HCT116 (cell line): ENCODE measurements around the gene RIPOR2. TPM values are rescaled to one million over a fixed set of nuclear protein-coding genes. Genes with fewer than 3 reads are reported as not detected.

ENCODE experiments used
- ATAC-seq: fragments of 200-7000 bp; cut with Tn5 transposase; 2 replicates; pipeline ENCODE4 v1.9.1; 2020; ENCODE audit warnings: mild to moderate bottlenecking, moderate library complexity
- BruUV-seq: library from RNA; stranded (reverse); fragments of 400-500 nt; replicated peaks from 2 replicates; lab custom pipeline; 2021; lab: Mats Ljungman, UMichigan
- CTCF ChIA-PET: fragments of 300-600 bp; sonication (Branson Sonifier 250); formaldehyde crosslinking; loops from one replicate; lab custom pipeline; 2021; ENCODE audit warnings: antibody characterized with exemption; lab: Charles Lee
- POLR2A ChIA-PET: fragments of 300-600, 350-600 bp; sonication (Branson Sonifier 250); formaldehyde crosslinking; loops from one replicate; lab custom pipeline; 2021; ENCODE audit warnings: antibody characterized with exemption; lab: Charles Lee
- RAD21 ChIA-PET, 2 experiments: fragments of 300-600 bp; sonication (Branson Sonifier 250); formaldehyde crosslinking; loops; one replicate each; lab custom pipeline; 2023; ENCODE audit warnings: low total read pairs in 2 of 2; ENCODE audit not compliant: uncharacterized antibody in 2 of 2, unreplicated experiment in 2 of 2, low non-redundant PET in 1 of 2; lab: Charles Lee
- DNase-seq: peaks from one replicate; pipeline ENCODE4 v3.0.0-alpha.2; 2010; ENCODE audit warnings: low read depth, low spot score
- H2AFZ ChIP-seq: fragments of 200-600 bp; shearing (Covaris generic), sonication (generic); 2 replicates; pipeline ENCODE4 v1.6.1; 2017; ENCODE audit warnings: low read depth, mixed run types, mixed read lengths, antibody characterized with exemption, low read length; ENCODE audit not compliant: poor library complexity, severe bottlenecking
- H3K27ac ChIP-seq: 2 replicates; pipeline ENCODE4 v1.5.1; 2012; ENCODE audit warnings: low read depth, low read length
- H3K27me3 ChIP-seq: fragments of 200-600 bp; sonication (generic); 2 replicates; pipeline ENCODE4 v1.6.1; 2016; ENCODE audit warnings: mixed run types, low read length, mixed read lengths; ENCODE audit not compliant: insufficient read depth
- H3K36me3 ChIP-seq, 2 experiments: fragments of 200-500 bp in 1 of 2; fragments of 200-600 bp in 1 of 2; sonication (Bioruptor generic) in 1 of 2; sonication (generic) in 1 of 2; 2 replicates each; pipeline versions ENCODE4 v1.5.1 to v1.6.1; 2014 to 2016; ENCODE audit warnings: low read length in 2 of 2, inconsistent platforms in 1 of 2, mixed read lengths in 1 of 2, mixed run types in 1 of 2; ENCODE audit not compliant: insufficient read depth in 2 of 2, control insufficient read depth in 1 of 2
- H3K4me1 ChIP-seq, 2 experiments: fragments of 200-600 bp in 1 of 2; sonication (generic) in 1 of 2; 2 replicates each; pipeline versions ENCODE4 v1.5.1 to v1.6.1; 2012 to 2017; ENCODE audit warnings: low read length in 2 of 2, inconsistent platforms in 1 of 2, mild to moderate bottlenecking in 1 of 2, mixed read lengths in 1 of 2, mixed run types in 1 of 2, moderate library complexity in 1 of 2; ENCODE audit not compliant: insufficient read depth in 2 of 2, control insufficient read depth in 1 of 2
- H3K4me2 ChIP-seq: fragments of 200-600 bp; sonication (generic); 2 replicates; pipeline ENCODE4 v1.6.1; 2017; ENCODE audit warnings: mixed run types, low read length, mixed read lengths
- H3K4me3 ChIP-seq, 2 experiments: fragments of 200-600 bp in 1 of 2; sonication (generic) in 1 of 2; replicated peaks in 1 of 2; 2 replicates each; pipeline ENCODE4 v1.5.1; 2011 to 2016; ENCODE audit warnings: low read length in 2 of 2, control low read depth in 1 of 2, low read depth in 1 of 2, mild to moderate bottlenecking in 1 of 2, mixed read lengths in 1 of 2, mixed run types in 1 of 2
- H3K79me2 ChIP-seq: fragments of 200-600 bp; sonication (generic); 2 replicates; pipeline ENCODE4 v1.6.1; 2017; ENCODE audit warnings: mild to moderate bottlenecking, mixed run types, low read length, moderate library complexity, mixed read lengths; ENCODE audit not compliant: insufficient read depth
- H3K9ac ChIP-seq: fragments of 200-600 bp; sonication (generic); 2 replicates; pipeline ENCODE4 v1.6.1; 2016; ENCODE audit warnings: low read length, mixed read lengths
- H3K9me2 ChIP-seq: fragments of 200-600 bp; sonication (generic), shearing (Covaris generic); 2 replicates; pipeline ENCODE4 v1.6.1; 2017; ENCODE audit warnings: mixed run types, mild to moderate bottlenecking, moderate library complexity; ENCODE audit not compliant: insufficient read depth
- H3K9me3 ChIP-seq, 2 experiments: fragments of 200-500 bp in 1 of 2; fragments of 200-600 bp in 1 of 2; sonication (Bioruptor generic) in 1 of 2; sonication (generic) in 1 of 2; 2 replicates each; pipeline ENCODE4 v1.6.1; 2014 to 2017; ENCODE audit warnings: low read length in 2 of 2, mixed read lengths in 2 of 2, inconsistent platforms in 1 of 2, low read depth in 1 of 2, mild to moderate bottlenecking in 1 of 2, mixed run types in 1 of 2, moderate library complexity in 1 of 2; ENCODE audit not compliant: control insufficient read depth in 1 of 2, insufficient read depth in 1 of 2
- H4K20me1 ChIP-seq: fragments of 200-600 bp; sonication (generic), shearing (Covaris generic); 2 replicates; pipeline ENCODE4 v1.6.1; 2017; ENCODE audit warnings: mixed run types, mild to moderate bottlenecking, moderate library complexity; ENCODE audit not compliant: insufficient read depth
- CBX3 ChIP-seq: IDR thresholded peaks from 2 replicates; pipeline ENCODE4 v1.6.1; 2012; ENCODE audit warnings: low read depth
- CEBPB ChIP-seq: IDR thresholded peaks from 2 replicates; pipeline ENCODE4 v1.6.1; 2012; ENCODE audit warnings: low read depth
- EGR1 ChIP-seq: IDR thresholded peaks from 2 replicates; pipeline ENCODE4 v1.6.1; 2012; ENCODE audit warnings: low read depth
- EZH2phosphoT487 ChIP-seq: fragments of 200-600 bp; IDR thresholded peaks from 2 replicates; pipeline ENCODE4 v1.6.1; 2018; ENCODE audit warnings: antibody characterized with exemption, borderline replicate concordance
- JUND ChIP-seq: IDR thresholded peaks from 2 replicates; pipeline ENCODE4 v1.6.1; 2012
- POLR2A ChIP-seq: IDR thresholded peaks from 2 replicates; pipeline ENCODE4 v1.7.0; 2011; ENCODE audit warnings: borderline replicate concordance; ENCODE audit not compliant: insufficient read depth, insufficient read length; ENCODE audit errors: extremely low read depth
- SIN3A ChIP-seq: IDR thresholded peaks from 2 replicates; pipeline ENCODE4 v1.6.1; 2012; ENCODE audit warnings: low read depth
- SP1 ChIP-seq: IDR thresholded peaks from 2 replicates; pipeline ENCODE4 v1.6.1; 2012; ENCODE audit warnings: low read depth
- SRF ChIP-seq: IDR thresholded peaks from 2 replicates; pipeline ENCODE4 v1.6.1; 2012; ENCODE audit warnings: low read depth
- TCF7L2 ChIP-seq: IDR thresholded peaks from 2 replicates; pipeline ENCODE4 v1.7.0; 2011; ENCODE audit warnings: borderline replicate concordance, inconsistent platforms; ENCODE audit not compliant: insufficient read depth, insufficient read length; ENCODE audit errors: extremely low read depth
- YY1 ChIP-seq: IDR thresholded peaks from 2 replicates; pipeline ENCODE4 v1.6.1; 2011; ENCODE audit warnings: low read length, low read depth, moderate library complexity, mild to moderate bottlenecking; ENCODE audit not compliant: insufficient replicate concordance; ENCODE audit errors: extremely low read depth
- ZFX ChIP-seq: fragments of 450-650 bp; IDR thresholded peaks from 2 replicates; pipeline ENCODE4 v1.6.1; 2017
- intact Hi-C: fragments of 100-400 bp; cut with micrococcal nuclease; formaldehyde crosslinking; loops from 2 replicates; pipeline ENCODE4 v1.10.0; 2022
- total RNA-seq: library from RNA; stranded (reverse); gene quantifications from one replicate; pipeline ENCODE4 v1.2.1, GENCODE V29; 2021; ENCODE audit not compliant: unreplicated experiment
- TF ChIP-seq, protein P1 (sequence below), 3 experiments: fragments of 200-600 bp in 1 of 3; sonication (generic) in 1 of 3; IDR thresholded peaks in 2 of 3; conservative IDR thresholded peaks in 1 of 3; 2 replicates each; pipeline ENCODE4 v1.5.1; 2012 to 2017; ENCODE audit warnings: low read depth in 2 of 3, low read length in 2 of 3, antibody characterized with exemption in 1 of 3, borderline replicate concordance in 1 of 3, control low read depth in 1 of 3, mild to moderate bottlenecking in 1 of 3, mixed read lengths in 1 of 3, mixed run types in 1 of 3, moderate library complexity in 1 of 3; ENCODE audit not compliant: insufficient read depth in 1 of 3
- TF ChIP-seq, protein P2 (sequence below): IDR thresholded peaks from 2 replicates; pipeline ENCODE4 v1.6.1; 2012; ENCODE audit warnings: low read depth
- TF ChIP-seq, protein P3 (sequence below): IDR thresholded peaks from 2 replicates; pipeline ENCODE4 v1.6.1; 2012

Gene RIPOR2
- total RNA-seq, 1 experiment from 2014 or later: 0.44 TPM

DNA sequence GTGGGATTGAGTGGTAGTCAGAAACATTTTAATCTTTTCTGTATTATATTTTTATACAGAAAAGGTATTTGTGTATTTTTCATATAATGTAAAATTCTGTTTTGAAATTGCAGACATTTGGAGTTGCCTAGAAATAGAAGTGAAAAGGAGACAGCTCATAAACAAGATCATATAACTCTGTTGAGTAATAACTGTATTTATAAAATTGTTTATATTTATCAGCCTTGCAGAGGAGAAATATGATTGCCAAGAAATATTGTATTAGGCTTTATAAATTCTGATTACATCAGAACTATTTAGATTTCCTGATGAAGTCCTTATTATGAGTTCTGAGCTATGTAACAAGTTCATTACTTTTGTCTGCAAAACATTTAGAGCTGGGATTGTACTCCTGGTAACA is 55.3 kb downstream of the RIPOR2 start:
- CTCF ChIA-PET: no interaction called here
- H3K9ac ChIP-seq: no peak overlapping the region
- H3K79me2 ChIP-seq: no peaks in the 10 kb centered on the region
- RAD21 ChIA-PET: no interaction called here
- H3K4me3 ChIP-seq: no peak overlapping the region
- no peak overlapping the region for H3K27ac ChIP-seq
- H3K9me2 ChIP-seq: no peaks in the 10 kb centered on the region
- H2AFZ ChIP-seq: no peak overlapping the region
- TF ChIP-seq, protein P1, sequence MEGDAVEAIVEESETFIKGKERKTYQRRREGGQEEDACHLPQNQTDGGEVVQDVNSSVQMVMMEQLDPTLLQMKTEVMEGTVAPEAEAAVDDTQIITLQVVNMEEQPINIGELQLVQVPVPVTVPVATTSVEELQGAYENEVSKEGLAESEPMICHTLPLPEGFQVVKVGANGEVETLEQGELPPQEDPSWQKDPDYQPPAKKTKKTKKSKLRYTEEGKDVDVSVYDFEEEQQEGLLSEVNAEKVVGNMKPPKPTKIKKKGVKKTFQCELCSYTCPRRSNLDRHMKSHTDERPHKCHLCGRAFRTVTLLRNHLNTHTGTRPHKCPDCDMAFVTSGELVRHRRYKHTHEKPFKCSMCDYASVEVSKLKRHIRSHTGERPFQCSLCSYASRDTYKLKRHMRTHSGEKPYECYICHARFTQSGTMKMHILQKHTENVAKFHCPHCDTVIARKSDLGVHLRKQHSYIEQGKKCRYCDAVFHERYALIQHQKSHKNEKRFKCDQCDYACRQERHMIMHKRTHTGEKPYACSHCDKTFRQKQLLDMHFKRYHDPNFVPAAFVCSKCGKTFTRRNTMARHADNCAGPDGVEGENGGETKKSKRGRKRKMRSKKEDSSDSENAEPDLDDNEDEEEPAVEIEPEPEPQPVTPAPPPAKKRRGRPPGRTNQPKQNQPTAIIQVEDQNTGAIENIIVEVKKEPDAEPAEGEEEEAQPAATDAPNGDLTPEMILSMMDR (IDR thresholded peaks at IDR 0.05 in 2 of 3, conservative IDR thresholded peaks at IDR 0.05 in 1 of 3; ENCODE audit: borderline replicate concordance in 1 of 3, insufficient read depth in 1 of 3, low read depth in 2 of 3, low read length in 2 of 3): no peak
- H3K27me3 ChIP-seq: no peaks in the 10 kb centered on the region
- no peaks in the 10 kb centered on the region for H4K20me1 ChIP-seq
- no TSS peak for BruUV-seq
- H3K4me2 ChIP-seq: no peak overlapping the region
- POLR2A ChIA-PET: no interaction called here
- no peak for ATAC-seq
- intact Hi-C loops: no loop called here
- H3K9me3 ChIP-seq: no peaks in the 10 kb centered on the region
- H3K36me3 ChIP-seq: no peaks in the 10 kb centered on the region
- DNase-seq: no peak
- H3K4me1 ChIP-seq: no peaks in the 10 kb centered on the region

DNA sequence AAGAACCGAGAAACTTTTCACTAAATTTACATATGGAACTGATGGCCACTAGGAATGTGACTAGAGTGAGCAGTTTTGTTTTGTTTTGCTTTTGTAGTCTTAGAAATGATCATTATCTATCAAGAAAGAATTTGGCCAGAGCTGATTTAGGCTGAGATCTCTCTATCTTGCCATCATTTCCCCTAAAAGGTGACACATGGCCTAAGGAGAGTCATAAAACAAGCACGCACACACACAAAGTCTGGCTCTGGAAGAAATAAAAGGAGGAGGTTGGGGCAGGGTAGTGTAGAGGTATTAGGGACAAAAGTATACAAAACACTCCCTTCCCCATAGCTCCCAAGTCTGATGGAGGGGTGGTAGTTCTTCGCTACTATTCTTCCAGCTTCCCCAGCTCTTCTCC is 56.4 kb downstream of the RIPOR2 start:
- CTCF ChIA-PET: no interaction called here
- H3K4me2 ChIP-seq: no peak overlapping the region

More for the DNA sequence above, 56.4 kb downstream of the RIPOR2 start:
- Histone ChIP-seq H3K27ac (no peak overlapping the region), H3K79me2 (no peaks in the 10 kb centered on the region), H3K9me3 (no peaks in the 10 kb centered on the region), H3K4me3 (no peak overlapping the region), H3K36me3 (no peaks in the 10 kb centered on the region), H3K4me1 (no peaks in the 10 kb centered on the region), H2AFZ (no peak overlapping the region), H3K27me3 (no peaks in the 10 kb centered on the region), H3K9me2 (no peaks in the 10 kb centered on the region), H3K9ac (no peak overlapping the region), H4K20me1 (no peaks in the 10 kb centered on the region)
- ATAC-seq: no peak
- BruUV-seq: no TSS peak
- ChIA-PET RAD21 (no interaction called here), POLR2A (no interaction called here)
- intact Hi-C loops: no loop called here
- DNase-seq: no peak
- TF ChIP-seq SRF (no peak), ZFX (no peak), JUND (no peak), SP1 (no peak), YY1 (no peak), TCF7L2 (no peak), SIN3A (no peak), CEBPB (no peak), POLR2A (no peak), EGR1 (no peak), CBX3 (no peak), EZH2phosphoT487 (no peak)
- TF ChIP-seq, protein P2, sequence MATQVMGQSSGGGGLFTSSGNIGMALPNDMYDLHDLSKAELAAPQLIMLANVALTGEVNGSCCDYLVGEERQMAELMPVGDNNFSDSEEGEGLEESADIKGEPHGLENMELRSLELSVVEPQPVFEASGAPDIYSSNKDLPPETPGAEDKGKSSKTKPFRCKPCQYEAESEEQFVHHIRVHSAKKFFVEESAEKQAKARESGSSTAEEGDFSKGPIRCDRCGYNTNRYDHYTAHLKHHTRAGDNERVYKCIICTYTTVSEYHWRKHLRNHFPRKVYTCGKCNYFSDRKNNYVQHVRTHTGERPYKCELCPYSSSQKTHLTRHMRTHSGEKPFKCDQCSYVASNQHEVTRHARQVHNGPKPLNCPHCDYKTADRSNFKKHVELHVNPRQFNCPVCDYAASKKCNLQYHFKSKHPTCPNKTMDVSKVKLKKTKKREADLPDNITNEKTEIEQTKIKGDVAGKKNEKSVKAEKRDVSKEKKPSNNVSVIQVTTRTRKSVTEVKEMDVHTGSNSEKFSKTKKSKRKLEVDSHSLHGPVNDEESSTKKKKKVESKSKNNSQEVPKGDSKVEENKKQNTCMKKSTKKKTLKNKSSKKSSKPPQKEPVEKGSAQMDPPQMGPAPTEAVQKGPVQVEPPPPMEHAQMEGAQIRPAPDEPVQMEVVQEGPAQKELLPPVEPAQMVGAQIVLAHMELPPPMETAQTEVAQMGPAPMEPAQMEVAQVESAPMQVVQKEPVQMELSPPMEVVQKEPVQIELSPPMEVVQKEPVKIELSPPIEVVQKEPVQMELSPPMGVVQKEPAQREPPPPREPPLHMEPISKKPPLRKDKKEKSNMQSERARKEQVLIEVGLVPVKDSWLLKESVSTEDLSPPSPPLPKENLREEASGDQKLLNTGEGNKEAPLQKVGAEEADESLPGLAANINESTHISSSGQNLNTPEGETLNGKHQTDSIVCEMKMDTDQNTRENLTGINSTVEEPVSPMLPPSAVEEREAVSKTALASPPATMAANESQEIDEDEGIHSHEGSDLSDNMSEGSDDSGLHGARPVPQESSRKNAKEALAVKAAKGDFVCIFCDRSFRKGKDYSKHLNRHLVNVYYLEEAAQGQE: no peak
- TF ChIP-seq, protein P3, sequence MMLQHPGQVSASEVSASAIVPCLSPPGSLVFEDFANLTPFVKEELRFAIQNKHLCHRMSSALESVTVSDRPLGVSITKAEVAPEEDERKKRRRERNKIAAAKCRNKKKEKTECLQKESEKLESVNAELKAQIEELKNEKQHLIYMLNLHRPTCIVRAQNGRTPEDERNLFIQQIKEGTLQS: no peak
